Glutamatergic neuron (in vitro differentiated cells): ENCODE data around the gene RRP1B. TPM values are rescaled to one million over a fixed set of nuclear protein-coding genes. Genes with fewer than 3 reads are reported as not detected.
"Not testable (repeated sequence)": the region's sequence is repeated elsewhere in the genome, so short reads cannot be mapped to it uniquely, and the experiment has no call there.

ENCODE experiments used
- DNase-seq: peaks from one replicate; pipeline ENCODE4 v3.0.0; 2022
- H3K27ac Mint-ChIP-seq: one replicate; pipeline ENCODE4 v1.8.0; 2020; ENCODE audit warnings: mild to moderate bottlenecking, mixed read lengths, inconsistent platforms; ENCODE audit not compliant: unreplicated experiment
- H3K27me3 Mint-ChIP-seq: one replicate; pipeline ENCODE4 v1.8.0; 2020; ENCODE audit warnings: mild to moderate bottlenecking, moderate library complexity, mixed read lengths, inconsistent platforms; ENCODE audit not compliant: unreplicated experiment
- H3K36me3 Mint-ChIP-seq: one replicate; pipeline ENCODE4 v1.8.0; 2020; ENCODE audit warnings: mild to moderate bottlenecking, mixed read lengths, inconsistent platforms; ENCODE audit not compliant: unreplicated experiment
- H3K4me1 Mint-ChIP-seq: one replicate; pipeline ENCODE4 v1.8.0; 2020; ENCODE audit warnings: mild to moderate bottlenecking, low read depth, mixed read lengths, inconsistent platforms; ENCODE audit not compliant: unreplicated experiment
- H3K4me3 Mint-ChIP-seq: one replicate; pipeline ENCODE4 v1.8.0; 2020; ENCODE audit warnings: mild to moderate bottlenecking, mixed read lengths, inconsistent platforms; ENCODE audit not compliant: unreplicated experiment
- H3K9me3 Mint-ChIP-seq: one replicate; pipeline ENCODE4 v1.8.0; 2020; ENCODE audit warnings: mild to moderate bottlenecking, moderate library complexity, mixed read lengths, inconsistent platforms; ENCODE audit not compliant: unreplicated experiment
- CTCF ChIP-seq: fragments of 200-600 bp; sonication (generic); IDR thresholded peaks from one replicate; pipeline ENCODE4 v1.5.0; 2021; ENCODE audit not compliant: partially characterized antibody, unreplicated experiment
- total RNA-seq: library from RNA; stranded (reverse); fragmentation: NEBNext Ultra II Directional; extraction: Animal tissue kit (Norgen Biotek cat#: 25700); gene quantifications from one replicate; pipeline ENCODE4 v1.2.1, GENCODE V29; 2021; ENCODE audit not compliant: unreplicated experiment

Gene RRP1B
- total RNA-seq, 1 donor from 2014 or later, result 41.2 TPM

GRCh38 chr21:43708745-43709381 lies 49.5 kb downstream of the RRP1B start:
- H3K36me3 Mint-ChIP-seq, result no peaks in the 10 kb centered on the region
- no peak for TF ChIP-seq CTCF
- peaks cover 2% of the 10 kb centered on the region for H3K27me3 Mint-ChIP-seq
- peaks cover 2% of the 10 kb centered on the region for H3K9me3 Mint-ChIP-seq
- no peak overlapping the region for H3K4me3 Mint-ChIP-seq
- H3K27ac Mint-ChIP-seq, result no peak overlapping the region
- H3K4me1 Mint-ChIP-seq, result no peaks in the 10 kb centered on the region
- no peak for DNase-seq

- TF ChIP-seq CTCF, result no peak
- H3K4me1 Mint-ChIP-seq, result no peaks in the 10 kb centered on the region
- H3K27me3 Mint-ChIP-seq, result peaks cover 2% of the 10 kb centered on the region
- DNase-seq, result no peak
- no peak overlapping the region for H3K4me3 Mint-ChIP-seq
- H3K36me3 Mint-ChIP-seq, result no peaks in the 10 kb centered on the region
- no peak overlapping the region for H3K27ac Mint-ChIP-seq
- H3K9me3 Mint-ChIP-seq, result peaks cover 2% of the 10 kb centered on the region
These were observed 53.0 kb downstream of the RRP1B start for GRCh38 chr21:43712268-43712942.

- H3K4me3 Mint-ChIP-seq, H3K27ac Mint-ChIP-seq, DNase-seq, H3K36me3 Mint-ChIP-seq, H3K27me3 Mint-ChIP-seq, H3K9me3 Mint-ChIP-seq, H3K4me1 Mint-ChIP-seq: not testable (repeated sequence)
These were observed 53.8 kb downstream of the RRP1B start for GRCh38 chr21:43713123-43713522.

GRCh38 chr21:43716376-43717165 lies 57.2 kb downstream of the RRP1B start:
- Mint-ChIP-seq H3K4me3 (no peak overlapping the region), H3K4me1 (peaks cover 5% of the 10 kb centered on the region)

More at GRCh38 chr21:43716376-43717165, 57.2 kb downstream of the RRP1B start:
- no peak for DNase-seq
- H3K9me3 Mint-ChIP-seq, result peaks cover 4% of the 10 kb centered on the region
- H3K27me3 Mint-ChIP-seq, result peaks cover 8% of the 10 kb centered on the region
- no peak for TF ChIP-seq CTCF
- no peaks in the 10 kb centered on the region for H3K36me3 Mint-ChIP-seq
- H3K27ac Mint-ChIP-seq, result no peak overlapping the region
